ENCODE results near the gene RAB36. TPM values are rescaled to one million over a fixed set of nuclear protein-coding genes. Genes with fewer than 3 reads are reported as not detected.

The RAB36 gene
- total RNA-seq, 1 experiment from 2014 or later: 4.1 TPM

DNA sequence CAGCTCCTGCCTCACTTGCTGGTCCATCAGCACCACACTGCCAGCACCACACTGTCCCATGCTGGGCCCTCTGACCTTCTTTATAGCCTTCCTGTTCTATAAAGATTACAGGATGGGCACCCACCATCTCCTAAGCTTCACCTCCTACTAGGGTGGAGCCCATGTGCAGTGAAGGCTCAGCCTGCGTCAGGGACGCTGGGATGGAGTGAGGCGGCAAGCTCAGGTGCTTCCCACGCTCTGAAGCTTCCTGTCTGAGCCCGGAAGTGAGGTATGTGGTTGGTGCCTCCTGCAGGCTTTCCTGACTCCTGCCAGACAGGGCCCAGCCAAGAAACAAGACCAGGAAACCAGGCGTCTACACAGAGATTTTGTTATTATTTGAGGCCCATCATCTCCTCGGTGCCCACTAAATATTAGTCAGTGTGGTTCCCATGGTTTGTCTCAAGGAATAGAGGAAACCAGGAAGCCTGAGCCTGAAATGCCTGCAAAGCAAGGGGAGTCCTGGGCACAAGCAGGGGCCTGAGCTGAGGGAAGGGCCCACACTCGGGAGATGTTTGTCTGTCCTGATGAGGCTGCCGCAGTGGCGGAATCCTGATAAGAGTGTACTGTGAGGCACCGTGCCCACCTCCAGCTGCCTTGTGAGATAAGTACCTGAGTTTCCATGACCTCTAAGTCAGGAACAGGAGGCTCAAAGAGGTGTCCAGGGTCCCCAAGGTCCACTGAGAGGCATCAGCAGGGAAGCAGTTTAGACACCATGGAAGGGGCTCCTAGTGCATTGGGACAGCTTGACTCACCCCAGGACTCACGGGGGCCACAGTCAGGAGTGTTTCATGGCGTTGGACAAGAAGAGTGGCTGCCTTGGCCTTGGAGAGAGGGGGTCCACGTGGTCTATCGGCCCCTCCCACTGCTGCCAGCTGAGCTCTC, 25.5 kb upstream of the RAB36 start:
- intact Hi-C loops (cut with micrococcal nuclease; ENCODE audit: unreplicated experiment): no loop called here
- no peaks in the 10 kb centered on the region for H3K27me3 ChIP-seq (ENCODE audit: control insufficient read depth, insufficient read depth, low read length)
- CTCF ChIA-PET: no interaction called here
- H3K4me3 ChIP-seq (ENCODE audit: low read depth in 2 of 2, low read length in 2 of 2): no peak overlapping the region
- in situ Hi-C loops (cut with HindIII; ENCODE audit: low pct_unique_long_range_greater_than_20kb, low sequenced_read_pairs): no loop called here
- DNase-seq (ENCODE audit: low read depth, low spot score) (no peak), ATAC-seq (no peak)
- POLR2A ChIA-PET: no interaction called here
- BruUV-seq (replicated peaks): no TSS peak
- no peaks in the 10 kb centered on the region for H3K9me3 ChIP-seq (ENCODE audit: control insufficient read depth, insufficient read depth, low read depth, low read length)
- TF ChIP-seq, protein P1, sequence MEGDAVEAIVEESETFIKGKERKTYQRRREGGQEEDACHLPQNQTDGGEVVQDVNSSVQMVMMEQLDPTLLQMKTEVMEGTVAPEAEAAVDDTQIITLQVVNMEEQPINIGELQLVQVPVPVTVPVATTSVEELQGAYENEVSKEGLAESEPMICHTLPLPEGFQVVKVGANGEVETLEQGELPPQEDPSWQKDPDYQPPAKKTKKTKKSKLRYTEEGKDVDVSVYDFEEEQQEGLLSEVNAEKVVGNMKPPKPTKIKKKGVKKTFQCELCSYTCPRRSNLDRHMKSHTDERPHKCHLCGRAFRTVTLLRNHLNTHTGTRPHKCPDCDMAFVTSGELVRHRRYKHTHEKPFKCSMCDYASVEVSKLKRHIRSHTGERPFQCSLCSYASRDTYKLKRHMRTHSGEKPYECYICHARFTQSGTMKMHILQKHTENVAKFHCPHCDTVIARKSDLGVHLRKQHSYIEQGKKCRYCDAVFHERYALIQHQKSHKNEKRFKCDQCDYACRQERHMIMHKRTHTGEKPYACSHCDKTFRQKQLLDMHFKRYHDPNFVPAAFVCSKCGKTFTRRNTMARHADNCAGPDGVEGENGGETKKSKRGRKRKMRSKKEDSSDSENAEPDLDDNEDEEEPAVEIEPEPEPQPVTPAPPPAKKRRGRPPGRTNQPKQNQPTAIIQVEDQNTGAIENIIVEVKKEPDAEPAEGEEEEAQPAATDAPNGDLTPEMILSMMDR (IDR thresholded peaks at IDR 0.05): no peak
- TF ChIP-seq, protein P2, sequence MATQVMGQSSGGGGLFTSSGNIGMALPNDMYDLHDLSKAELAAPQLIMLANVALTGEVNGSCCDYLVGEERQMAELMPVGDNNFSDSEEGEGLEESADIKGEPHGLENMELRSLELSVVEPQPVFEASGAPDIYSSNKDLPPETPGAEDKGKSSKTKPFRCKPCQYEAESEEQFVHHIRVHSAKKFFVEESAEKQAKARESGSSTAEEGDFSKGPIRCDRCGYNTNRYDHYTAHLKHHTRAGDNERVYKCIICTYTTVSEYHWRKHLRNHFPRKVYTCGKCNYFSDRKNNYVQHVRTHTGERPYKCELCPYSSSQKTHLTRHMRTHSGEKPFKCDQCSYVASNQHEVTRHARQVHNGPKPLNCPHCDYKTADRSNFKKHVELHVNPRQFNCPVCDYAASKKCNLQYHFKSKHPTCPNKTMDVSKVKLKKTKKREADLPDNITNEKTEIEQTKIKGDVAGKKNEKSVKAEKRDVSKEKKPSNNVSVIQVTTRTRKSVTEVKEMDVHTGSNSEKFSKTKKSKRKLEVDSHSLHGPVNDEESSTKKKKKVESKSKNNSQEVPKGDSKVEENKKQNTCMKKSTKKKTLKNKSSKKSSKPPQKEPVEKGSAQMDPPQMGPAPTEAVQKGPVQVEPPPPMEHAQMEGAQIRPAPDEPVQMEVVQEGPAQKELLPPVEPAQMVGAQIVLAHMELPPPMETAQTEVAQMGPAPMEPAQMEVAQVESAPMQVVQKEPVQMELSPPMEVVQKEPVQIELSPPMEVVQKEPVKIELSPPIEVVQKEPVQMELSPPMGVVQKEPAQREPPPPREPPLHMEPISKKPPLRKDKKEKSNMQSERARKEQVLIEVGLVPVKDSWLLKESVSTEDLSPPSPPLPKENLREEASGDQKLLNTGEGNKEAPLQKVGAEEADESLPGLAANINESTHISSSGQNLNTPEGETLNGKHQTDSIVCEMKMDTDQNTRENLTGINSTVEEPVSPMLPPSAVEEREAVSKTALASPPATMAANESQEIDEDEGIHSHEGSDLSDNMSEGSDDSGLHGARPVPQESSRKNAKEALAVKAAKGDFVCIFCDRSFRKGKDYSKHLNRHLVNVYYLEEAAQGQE (IDR thresholded peaks at IDR 0.05; ENCODE audit: insufficient read depth in 1 of 2, low read depth in 2 of 2, low read length in 1 of 2): no peak
- TF ChIP-seq POLR2AphosphoS5 (IDR thresholded peaks at IDR 0.05; ENCODE audit: low read depth, low read length): no peak
- TF ChIP-seq TCF7L2 (IDR thresholded peaks at IDR 0.05; ENCODE audit: low read depth, low read length): no peak
- TF ChIP-seq SIN3A (IDR thresholded peaks at IDR 0.05; ENCODE audit: borderline replicate concordance, insufficient read depth, low read depth, low read length): no peak
- H3K4me1 ChIP-seq (ENCODE audit: control insufficient read depth, insufficient read depth, low read length): no peaks in the 10 kb centered on the region
- no peak overlapping the region for H3K27ac ChIP-seq (ENCODE audit: low read length)
- no peaks in the 10 kb centered on the region for H3K36me3 ChIP-seq (ENCODE audit: control insufficient read depth, insufficient read depth, low read length)

DNA sequence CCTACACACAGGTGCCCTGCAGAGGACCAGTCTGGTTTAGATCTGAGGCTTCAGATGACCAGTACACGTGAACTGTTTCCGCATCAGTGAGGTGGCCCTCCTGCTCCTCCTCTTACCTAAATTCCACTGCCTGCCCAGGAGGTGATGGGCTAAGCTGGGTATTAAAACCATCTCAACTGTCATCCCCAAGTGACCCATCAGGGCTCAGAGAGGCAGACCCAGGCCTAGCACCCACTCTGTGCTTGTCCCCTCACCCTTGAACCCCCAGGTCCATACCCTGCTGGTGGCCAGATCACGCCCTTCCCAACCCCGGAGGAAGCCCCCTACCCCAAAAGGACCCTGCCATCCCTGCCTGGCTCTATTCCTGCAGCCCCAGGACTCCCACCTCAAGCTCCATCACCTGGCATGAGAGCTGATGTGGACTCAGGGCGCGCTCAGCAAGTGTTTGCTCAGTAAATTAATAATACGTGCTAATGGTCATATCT, 24.8 kb upstream of the RAB36 start:
- ChIA-PET POLR2A (no interaction called here), CTCF (no interaction called here)
- no peak for TF ChIP-seq POLR2AphosphoS5 (IDR thresholded peaks at IDR 0.05; ENCODE audit: low read depth, low read length)
- no peak for DNase-seq (ENCODE audit: low read depth, low spot score)
- H3K9me3 ChIP-seq (ENCODE audit: control insufficient read depth, insufficient read depth, low read depth, low read length): no peaks in the 10 kb centered on the region
- no peak overlapping the region for H3K27ac ChIP-seq (ENCODE audit: low read length)
- no peaks in the 10 kb centered on the region for H3K4me1 ChIP-seq (ENCODE audit: control insufficient read depth, insufficient read depth, low read length)
- no peaks in the 10 kb centered on the region for H3K27me3 ChIP-seq (ENCODE audit: control insufficient read depth, insufficient read depth, low read length)
- intact Hi-C loops (cut with micrococcal nuclease; ENCODE audit: unreplicated experiment) (no loop called here), in situ Hi-C loops (cut with HindIII; ENCODE audit: low pct_unique_long_range_greater_than_20kb, low sequenced_read_pairs) (no loop called here)
- BruUV-seq (replicated peaks): no TSS peak
- H3K36me3 ChIP-seq (ENCODE audit: control insufficient read depth, insufficient read depth, low read length): no peaks in the 10 kb centered on the region
- ATAC-seq: no peak
- no peak overlapping the region for H3K4me3 ChIP-seq (ENCODE audit: low read depth in 2 of 2, low read length in 2 of 2)

DNA sequence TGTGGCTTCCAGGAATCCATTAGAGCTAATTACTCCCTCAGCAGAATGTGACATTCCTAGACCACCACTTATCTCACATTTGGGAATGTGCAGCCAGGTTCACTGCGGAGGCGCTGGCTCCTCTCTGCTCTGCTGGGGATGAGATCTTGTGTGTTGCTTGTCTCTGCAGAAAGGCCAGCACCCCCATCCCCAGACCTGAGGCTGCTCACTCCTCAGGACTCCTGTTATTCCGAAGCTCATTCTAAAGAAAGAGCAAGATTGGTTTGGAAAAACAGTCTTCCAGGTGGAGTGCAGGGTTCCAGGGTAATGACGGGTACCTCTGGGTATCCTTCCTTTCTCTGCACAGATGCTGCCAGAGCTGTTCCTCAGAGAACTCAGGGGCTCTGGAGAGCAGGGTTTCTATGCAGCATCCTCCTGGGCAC, 24.3 kb upstream of the RAB36 start:
- TF ChIP-seq, protein P2 (IDR thresholded peaks at IDR 0.05; ENCODE audit: insufficient read depth in 1 of 2, low read depth in 2 of 2, low read length in 1 of 2): no peak
- Histone ChIP-seq H3K36me3 (ENCODE audit: control insufficient read depth, insufficient read depth, low read length) (no peaks in the 10 kb centered on the region), H3K4me3 (ENCODE audit: low read depth in 2 of 2, low read length in 2 of 2) (no peak overlapping the region), H3K27me3 (ENCODE audit: control insufficient read depth, insufficient read depth, low read length) (no peaks in the 10 kb centered on the region), H3K27ac (ENCODE audit: low read length) (no peak overlapping the region), H3K9me3 (ENCODE audit: control insufficient read depth, insufficient read depth, low read depth, low read length) (no peaks in the 10 kb centered on the region), H3K4me1 (ENCODE audit: control insufficient read depth, insufficient read depth, low read length) (no peaks in the 10 kb centered on the region)
- DNase-seq (ENCODE audit: low read depth, low spot score) (no peak), ATAC-seq (no peak)
- in situ Hi-C loops (cut with HindIII; ENCODE audit: low pct_unique_long_range_greater_than_20kb, low sequenced_read_pairs): no loop called here
- BruUV-seq (replicated peaks): no TSS peak
- ChIA-PET CTCF (interaction anchor here (0.6 kb wide), 1 partner anchor 34 kb away, joined by 4 read pairs; no protein-coding TSS in a partner anchor), POLR2A (no interaction called here)
- intact Hi-C loops (cut with micrococcal nuclease; ENCODE audit: unreplicated experiment): no loop called here

Measured in Panc1 (cell line).